Erythroblast (primary cell): ENCODE results near the gene EPB41L1.

Experiments used
- GATA1 ChIP-seq: IDR thresholded peaks from 2 replicates; pipeline ENCODE4 v1.6.1; 2011; ENCODE audit warnings: low read depth, mild to moderate bottlenecking, control low read depth, low read length, moderate library complexity
- POLR2A ChIP-seq: IDR thresholded peaks from 2 replicates; pipeline ENCODE4 v1.6.1; 2011; ENCODE audit warnings: mild to moderate bottlenecking, low read length

- TF ChIP-seq POLR2A (no peak), GATA1 (no peak)
Observed at GRCh38 chr20:36152261-36152660, 2.3 kb upstream of the EPB41L1 start.
